Measurements from ENCODE around the gene AKR1B1.

Gene AKR1B1

GRCh38 chr7:134462337-134462925 is 3.5 kb upstream of the AKR1B1 start:
- no peak for DNase-seq (ENCODE audit: low read depth)
- TF ChIP-seq, protein P1, sequence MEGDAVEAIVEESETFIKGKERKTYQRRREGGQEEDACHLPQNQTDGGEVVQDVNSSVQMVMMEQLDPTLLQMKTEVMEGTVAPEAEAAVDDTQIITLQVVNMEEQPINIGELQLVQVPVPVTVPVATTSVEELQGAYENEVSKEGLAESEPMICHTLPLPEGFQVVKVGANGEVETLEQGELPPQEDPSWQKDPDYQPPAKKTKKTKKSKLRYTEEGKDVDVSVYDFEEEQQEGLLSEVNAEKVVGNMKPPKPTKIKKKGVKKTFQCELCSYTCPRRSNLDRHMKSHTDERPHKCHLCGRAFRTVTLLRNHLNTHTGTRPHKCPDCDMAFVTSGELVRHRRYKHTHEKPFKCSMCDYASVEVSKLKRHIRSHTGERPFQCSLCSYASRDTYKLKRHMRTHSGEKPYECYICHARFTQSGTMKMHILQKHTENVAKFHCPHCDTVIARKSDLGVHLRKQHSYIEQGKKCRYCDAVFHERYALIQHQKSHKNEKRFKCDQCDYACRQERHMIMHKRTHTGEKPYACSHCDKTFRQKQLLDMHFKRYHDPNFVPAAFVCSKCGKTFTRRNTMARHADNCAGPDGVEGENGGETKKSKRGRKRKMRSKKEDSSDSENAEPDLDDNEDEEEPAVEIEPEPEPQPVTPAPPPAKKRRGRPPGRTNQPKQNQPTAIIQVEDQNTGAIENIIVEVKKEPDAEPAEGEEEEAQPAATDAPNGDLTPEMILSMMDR (IDR thresholded peaks at IDR 0.05; ENCODE audit: low read depth, low read length, missing control alignments), result no peak
- no peak overlapping the region for H3K4me3 ChIP-seq (ENCODE audit: low read depth, low read length)

DNA sequence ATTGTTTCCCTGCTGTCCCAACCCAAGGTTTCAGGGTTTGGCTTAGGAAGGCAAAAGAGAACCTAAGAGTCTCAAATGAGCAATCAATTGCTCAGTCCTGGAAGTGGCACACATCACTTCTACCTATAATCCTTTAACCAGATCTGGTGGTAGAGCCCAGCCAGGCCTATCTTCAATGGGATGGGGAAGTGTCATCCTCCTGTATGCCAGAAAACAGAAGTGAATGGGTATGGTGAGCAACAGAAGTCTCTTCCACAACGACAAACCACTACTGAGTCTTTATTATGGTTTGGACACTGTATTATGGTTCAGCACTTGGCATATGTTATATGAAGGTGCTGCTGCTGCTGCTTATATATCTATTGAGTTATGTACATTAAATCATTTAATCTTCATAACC is 3.0 kb upstream of the AKR1B1 start:
- TF ChIP-seq, protein P1 (IDR thresholded peaks at IDR 0.05; ENCODE audit: low read depth, low read length, missing control alignments), result no peak
- no peak overlapping the region for H3K4me3 ChIP-seq (ENCODE audit: low read depth, low read length)
- DNase-seq (ENCODE audit: low read depth), result no peak

DNA sequence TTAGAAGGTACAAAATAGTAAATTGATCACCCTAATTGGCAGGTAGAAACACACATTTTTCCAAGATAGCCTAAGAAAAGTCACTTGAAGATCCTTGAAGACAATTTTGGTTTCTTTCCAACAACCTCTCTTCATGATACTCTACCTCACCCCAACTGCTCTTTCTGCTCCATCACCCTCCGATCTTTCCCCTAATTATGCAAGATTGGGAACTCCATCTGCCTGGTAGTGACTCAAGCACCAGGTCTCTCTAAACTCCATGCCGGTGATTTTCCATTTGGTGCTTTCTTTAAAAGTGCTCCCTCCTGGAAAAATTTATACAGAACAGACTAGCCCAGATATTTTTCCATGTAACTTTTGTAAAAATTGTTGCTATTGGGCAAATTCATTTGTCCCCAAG is 1.1 kb upstream of the AKR1B1 start:
- DNase-seq (ENCODE audit: low read depth), result no peak
- H3K4me3 ChIP-seq (ENCODE audit: low read depth, low read length), result no peak overlapping the region
- TF ChIP-seq, protein P1 (IDR thresholded peaks at IDR 0.05; ENCODE audit: low read depth, low read length, missing control alignments), result no peak

DNA sequence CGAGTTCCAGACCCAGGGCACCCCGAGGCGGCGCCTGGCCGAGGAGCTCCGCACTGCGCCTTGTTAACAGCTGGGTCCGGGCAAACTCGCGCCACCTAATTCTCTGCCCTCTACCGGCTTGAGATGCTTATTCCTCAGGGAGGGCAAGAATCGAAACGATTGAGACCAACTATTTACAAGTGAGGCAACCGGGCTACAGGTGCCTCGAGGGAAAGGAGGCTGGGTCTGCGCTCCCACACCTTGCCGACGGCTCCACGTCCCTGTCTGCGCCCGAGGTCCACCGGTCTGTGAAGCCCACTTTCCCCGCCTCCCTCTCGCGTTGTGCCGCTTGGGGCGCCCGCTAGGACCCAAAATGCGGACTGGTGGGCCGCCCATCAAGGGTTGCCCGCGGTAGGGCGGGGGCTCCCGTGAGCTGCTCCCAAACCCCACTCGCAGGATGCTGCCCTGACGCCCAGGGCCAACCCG is 527 bp downstream of the AKR1B1 start:
- TF ChIP-seq, protein P1 (IDR thresholded peaks at IDR 0.05; ENCODE audit: low read depth, low read length, missing control alignments), result peak; percentile 44
- peak; percentile 16 for DNase-seq (ENCODE audit: low read depth)
- peak overlapping the region; percentile 93 for H3K4me3 ChIP-seq (ENCODE audit: low read depth, low read length)

DNA sequence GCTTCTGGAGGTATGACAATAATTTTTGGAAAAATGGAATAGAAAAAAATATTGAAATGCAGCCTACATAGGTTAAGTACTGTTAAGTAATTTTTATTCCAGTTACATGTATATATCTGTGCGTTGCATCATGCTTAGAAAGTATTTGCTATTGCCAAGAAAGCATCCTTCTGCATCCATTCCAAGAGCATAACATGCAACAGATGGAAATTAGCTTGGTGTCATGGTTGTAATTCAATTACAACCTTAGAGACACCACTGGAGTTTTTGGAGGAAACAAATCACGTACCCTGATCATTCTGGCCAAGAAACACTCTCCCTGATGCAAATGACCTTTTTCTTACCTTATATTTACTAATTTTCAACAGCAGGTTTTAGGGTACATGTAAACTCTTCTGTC is 1.7 kb downstream of the AKR1B1 start:
- DNase-seq (ENCODE audit: low read depth), result no peak
- no peak overlapping the region for H3K4me3 ChIP-seq (ENCODE audit: low read depth, low read length)
- TF ChIP-seq, protein P1 (IDR thresholded peaks at IDR 0.05; ENCODE audit: low read depth, low read length, missing control alignments), result no peak

GRCh38 chr7:134454277-134454676 is 4.6 kb downstream of the AKR1B1 start:
- H3K4me3 ChIP-seq (ENCODE audit: low read depth, low read length), result no peak overlapping the region
- TF ChIP-seq, protein P1 (IDR thresholded peaks at IDR 0.05; ENCODE audit: low read depth, low read length, missing control alignments), result no peak
- DNase-seq (ENCODE audit: low read depth), result no peak

GRCh38 chr7:134453518-134453917 is 5.4 kb downstream of the AKR1B1 start:
- TF ChIP-seq, protein P1 (IDR thresholded peaks at IDR 0.05; ENCODE audit: low read depth, low read length, missing control alignments), result no peak
- no peak overlapping the region for H3K4me3 ChIP-seq (ENCODE audit: low read depth, low read length)
- no peak for DNase-seq (ENCODE audit: low read depth)

Data from GM12864 (cell line).